NCI-H526 (cell line): ENCODE data around the gene NUP160.
A peak's percentile ranks its signal among the peaks of the same experiment; 100 is the strongest.
"Not testable (repeated sequence)": the region's sequence is repeated elsewhere in the genome, so short reads cannot be mapped to it uniquely, and the experiment has no call there.

Source experiments
- DNase-seq, 2 experiments: peaks; one replicate each; lab custom pipeline; 2025; lab: John Stamatoyannopoulos, UW

Gene NUP160

GRCh38 chr11:47788181-47788580 lies 60.0 kb downstream of the NUP160 start:
- no peak for DNase-seq

- DNase-seq = no peak
Measured at GRCh38 chr11:47786373-47786772, 61.8 kb downstream of the NUP160 start.

GRCh38 chr11:47784785-47785381 lies 63.3 kb downstream of the NUP160 start:
- no peak for DNase-seq

GRCh38 chr11:47783087-47783610 lies 65.0 kb downstream of the NUP160 start:
- no peak for DNase-seq

GRCh38 chr11:47778878-47779483 lies 69.2 kb downstream of the NUP160 start:
- no peak for DNase-seq

- no peak for DNase-seq
Measured at GRCh38 chr11:47775240-47775869, 72.8 kb downstream of the NUP160 start.

- DNase-seq = no peak
Measured at GRCh38 chr11:47773882-47774281, 74.3 kb downstream of the NUP160 start.

GRCh38 chr11:47769556-47769955 lies 78.6 kb downstream of the NUP160 start:
- not testable (repeated sequence) for DNase-seq

- peak; percentile 77 to 82 for DNase-seq
Measured at GRCh38 chr11:47768101-47768612, 80.0 kb downstream of the NUP160 start.

- DNase-seq = peak; percentile 25 to 80
Measured at GRCh38 chr11:47766509-47767227, 81.5 kb downstream of the NUP160 start.

- DNase-seq = no peak
Measured at GRCh38 chr11:47765086-47765485, 83.1 kb downstream of the NUP160 start.

GRCh38 chr11:47759291-47759690 lies 88.9 kb downstream of the NUP160 start:
- not testable (repeated sequence) for DNase-seq

GRCh38 chr11:47756208-47756607 lies 91.9 kb downstream of the NUP160 start:
- no peak for DNase-seq

- DNase-seq = no peak
Measured at GRCh38 chr11:47750725-47751124, 97.4 kb downstream of the NUP160 start.

GRCh38 chr11:47742494-47742893 lies 105.7 kb downstream of the NUP160 start:
- DNase-seq = not testable (repeated sequence)

- DNase-seq = not testable (repeated sequence)
Measured at GRCh38 chr11:47737817-47738216, 110.3 kb downstream of the NUP160 start.

GRCh38 chr11:47732271-47732670 lies 115.9 kb downstream of the NUP160 start:
- DNase-seq = no peak

- no peak for DNase-seq
Measured at GRCh38 chr11:47731475-47731874, 116.7 kb downstream of the NUP160 start.
